Endothelial cell of umbilical vein (primary cell): ENCODE data around the gene CEACAM4. TPM values are rescaled to one million over a fixed set of nuclear protein-coding genes. Genes with fewer than 3 reads are reported as not detected.

Experiments used
- BruUV-seq: library from RNA; stranded (reverse); fragments of 400-500 nt; replicated peaks from 2 replicates; lab custom pipeline; 2021; lab: Mats Ljungman, UMichigan
- CTCF ChIA-PET: fragments of 300-600, 350-600 bp; sonication (Branson Sonifier 250); formaldehyde crosslinking; loops from one replicate; lab custom pipeline; 2021; ENCODE audit warnings: antibody characterized with exemption, inconsistent platforms; lab: Charles Lee
- POLR2A ChIA-PET: fragments of 300-600, 350-600 bp; sonication (Branson Sonifier 250); formaldehyde crosslinking; loops from one replicate; lab custom pipeline; 2021; ENCODE audit warnings: antibody characterized with exemption, inconsistent platforms; lab: Charles Lee
- DNase-seq: peaks from one replicate; pipeline ENCODE4 v3.0.0-alpha.2; 2011; ENCODE audit warnings: low read depth, low spot score
- FAIRE-seq: peaks from 2 replicates; lab custom pipeline; 2011; peaks lifted over from hg19 to GRCh38; lab: Jason Lieb, UNC
- H2AFZ ChIP-seq: 2 replicates; pipeline ENCODE4 v1.6.0; 2012; ENCODE audit warnings: low read depth, low read length, control low read depth, inconsistent platforms
- H3K27ac ChIP-seq: 2 replicates; pipeline ENCODE4 v1.5.1; 2011; ENCODE audit warnings: low read depth, mild to moderate bottlenecking, control low read depth, low read length, moderate library complexity; ENCODE audit not compliant: insufficient read depth
- H3K27me3 ChIP-seq, 2 experiments: 2 replicates each; pipeline versions ENCODE4 v1.6.0 to v1.6.1; 2011; ENCODE audit warnings: low read length in 2 of 2, mixed read lengths in 1 of 2; ENCODE audit not compliant: control insufficient read depth in 2 of 2, insufficient read depth in 2 of 2
- H3K36me3 ChIP-seq, 2 experiments: 2 replicates in 1 of 2; 3 replicates in 1 of 2; pipeline ENCODE4 v1.5.1; 2011; ENCODE audit warnings: low read length in 2 of 2, mild to moderate bottlenecking in 1 of 2, moderate library complexity in 1 of 2; ENCODE audit not compliant: control insufficient read depth in 2 of 2, insufficient read depth in 2 of 2; ENCODE audit errors: extremely low read depth in 1 of 2
- H3K4me1 ChIP-seq: 3 replicates; pipeline ENCODE4 v1.5.1; 2011; ENCODE audit warnings: mild to moderate bottlenecking, low read length; ENCODE audit not compliant: control insufficient read depth, insufficient read depth; ENCODE audit errors: extremely low read depth
- H3K4me2 ChIP-seq: 2 replicates; pipeline ENCODE4 v1.6.1; 2011; ENCODE audit warnings: low read length, control low read depth, mixed read lengths; ENCODE audit not compliant: insufficient read depth
- H3K4me3 ChIP-seq, 3 experiments: fragments of 200-600 bp in 1 of 3; sonication (generic), shearing (Covaris generic) in 1 of 3; replicated peaks in 1 of 3; 2 replicates each; pipeline ENCODE4 v1.5.1; 2011 to 2016; ENCODE audit warnings: control low read depth in 3 of 3, low read length in 3 of 3, mild to moderate bottlenecking in 2 of 3, inconsistent platforms in 1 of 3, low read depth in 1 of 3, moderate library complexity in 1 of 3; ENCODE audit not compliant: insufficient read depth in 1 of 3
- H3K79me2 ChIP-seq: 2 replicates; pipeline ENCODE4 v1.6.0; 2012; ENCODE audit warnings: low read length, inconsistent platforms; ENCODE audit not compliant: control insufficient read depth, insufficient read depth
- H3K9ac ChIP-seq: replicated peaks from 2 replicates; pipeline ENCODE3; 2011; ENCODE audit warnings: low read length, control low read depth; ENCODE audit not compliant: insufficient read depth; ENCODE audit errors: extremely low read depth
- H3K9me1 ChIP-seq: replicated peaks from 3 replicates; pipeline ENCODE4 v1.6.0; 2011; ENCODE audit warnings: mild to moderate bottlenecking, low read length; ENCODE audit not compliant: control insufficient read depth, insufficient read depth; ENCODE audit errors: extremely low read depth
- H3K9me3 ChIP-seq: replicated peaks from 2 replicates; pipeline ENCODE4 v1.5.1; 2012; ENCODE audit warnings: low read length, inconsistent platforms; ENCODE audit not compliant: control insufficient read depth, insufficient read depth
- H4K20me1 ChIP-seq: replicated peaks from 2 replicates; pipeline ENCODE3; 2011; ENCODE audit warnings: mild to moderate bottlenecking, low read length; ENCODE audit not compliant: control insufficient read depth, insufficient read depth; ENCODE audit errors: extremely low read depth
- CTCF ChIP-seq, 2 donors: IDR thresholded peaks; 1 replicate in 1 of 2; 2 replicates in 1 of 2; pipeline ENCODE4 v1.5.1; 2011; ENCODE audit warnings: low read length in 2 of 2, mild to moderate bottlenecking in 2 of 2, moderate library complexity in 2 of 2, control low read depth in 1 of 2, inconsistent platforms in 1 of 2, low read depth in 1 of 2; ENCODE audit not compliant: insufficient read depth in 1 of 2; ENCODE audit errors: extremely low read depth in 1 of 2
- EZH2 ChIP-seq: IDR thresholded peaks from 2 replicates; pipeline ENCODE4 v1.6.1; 2012; ENCODE audit warnings: borderline replicate concordance, low read depth, mild to moderate bottlenecking, moderate library complexity, low read length, inconsistent platforms; ENCODE audit not compliant: severe bottlenecking
- FOS ChIP-seq: IDR thresholded peaks from 2 replicates; pipeline ENCODE4 v1.6.1; 2011; ENCODE audit warnings: mild to moderate bottlenecking, low read length, moderate library complexity, borderline replicate concordance; ENCODE audit not compliant: insufficient read depth
- GATA2 ChIP-seq: IDR thresholded peaks from 2 replicates; pipeline ENCODE4 v1.7.0; 2011; ENCODE audit warnings: low read depth, mild to moderate bottlenecking, moderate library complexity, mixed read lengths, low read length; ENCODE audit not compliant: insufficient read length, insufficient read depth
- JUN ChIP-seq: IDR thresholded peaks from 2 replicates; pipeline ENCODE4 v1.6.1; 2011; ENCODE audit warnings: borderline replicate concordance, low read depth; ENCODE audit not compliant: insufficient read length, insufficient read depth
- MAX ChIP-seq: IDR thresholded peaks from 2 replicates; pipeline ENCODE4 v1.6.1; 2011; ENCODE audit not compliant: insufficient read depth, insufficient read length
- MYC ChIP-seq: IDR thresholded peaks from one replicate; pipeline ENCODE4 v1.6.1; 2011; ENCODE audit warnings: mild to moderate bottlenecking, low read depth, low read length
- POLR2A ChIP-seq: IDR thresholded peaks from 2 replicates; pipeline ENCODE4 v1.6.1; 2012; ENCODE audit warnings: low read depth, mild to moderate bottlenecking, control low read depth, low read length
- POLR2AphosphoS5 ChIP-seq: IDR thresholded peaks from 2 replicates; pipeline ENCODE4 v1.6.1; 2012; ENCODE audit warnings: low read depth, mild to moderate bottlenecking, control low read depth, low read length, moderate library complexity; ENCODE audit not compliant: insufficient read depth
- dilution Hi-C: fragments of 300-500 bp; cut with MboI; formaldehyde crosslinking; loops from one replicate; pipeline ENCODE4 v1.15.0; 2019; ENCODE audit warnings: low sequenced_read_pairs; ENCODE audit not compliant: extremely low pct_ligation_motif_present
- intact Hi-C: fragments of 100-400 bp; cut with micrococcal nuclease; formaldehyde crosslinking; loops from one replicate; pipeline ENCODE4 v1.10.0; 2022
- polyA plus RNA-seq, 4 experiments: library from polyadenylated mRNA; depleted of rRNA in 3 of 4; stranded (reverse) in 3 of 4; unstranded in 1 of 4; fragments of >200 nt; gene quantifications; 2 replicates each; pipeline versions ENCODE4 v1.2.1 to v1.2.3, GENCODE V29; 2011 to 2012; ENCODE audit warnings: missing spikeins in 1 of 4
- total RNA-seq: library from RNA; stranded (reverse); gene quantifications from 2 replicates; pipeline ENCODE4 v1.2.3, GENCODE V29; 2021

Gene CEACAM4
- total and polyA plus RNA-seq, 2 donors (not counting 3 experiments of a cell fraction or from before 2014, with no cell fraction given): not detected

GRCh38 chr19:41649827-41650226 is 23.0 kb upstream of the CEACAM4 start:
- dilution Hi-C loops: no loop called here

More at GRCh38 chr19:41649827-41650226, 23.0 kb upstream of the CEACAM4 start:
- Histone ChIP-seq H3K4me3 (no peak overlapping the region), H3K79me2 (no peaks in the 10 kb centered on the region), H3K27ac (no peak overlapping the region), H3K36me3 (no peaks in the 10 kb centered on the region), H3K9ac (no peak overlapping the region), H3K9me1 (no peaks in the 10 kb centered on the region), H3K4me2 (no peak overlapping the region), H3K9me3 (no peaks in the 10 kb centered on the region), H2AFZ (no peak overlapping the region), H3K27me3 (peaks cover 4% of the 10 kb centered on the region in 2 experiments), H4K20me1 (no peaks in the 10 kb centered on the region), H3K4me1 (no peaks in the 10 kb centered on the region)
- DNase-seq: no peak
- BruUV-seq: no TSS peak
- TF ChIP-seq POLR2A (no peak), POLR2AphosphoS5 (no peak), EZH2 (no peak), GATA2 (no peak), CTCF (IDR thresholded peaks at IDR 0.05; ENCODE audit: extremely low read depth in 1 of 2, insufficient read depth in 1 of 2, low read depth in 1 of 2, low read length in 2 of 2) (no peak), MAX (no peak), FOS (no peak), JUN (no peak), MYC (no peak)
- POLR2A ChIA-PET: no interaction called here
- no peak for FAIRE-seq
- CTCF ChIA-PET: no interaction called here
- intact Hi-C loops: no loop called here
